ENCODE results near the gene ZNHIT1. TPM values are rescaled to one million over a fixed set of nuclear protein-coding genes. Genes with fewer than 3 reads are reported as not detected.
A peak's percentile ranks its signal among the peaks of the same experiment; 100 is the strongest.

The ZNHIT1 gene
- total and polyA plus RNA-seq, 2 donors, result 59.5 to 77.5 TPM

GRCh38 chr7:101237206-101238067 lies 19.5 kb downstream of the ZNHIT1 start, which contains the start of gene CLDN15:
TSS of gene CLDN15 (minus strand) at chr7:101237802. CDS start at chr7:101237581, 221 bp downstream.
- 43% methylated on average over 31 of the region's 31 CpGs for WGBS
- no peak within 1 kb of the TSS for H3K4me3 ChIP-seq (ENCODE audit: low read depth, low read length)
- H3K36me3 ChIP-seq (ENCODE audit: insufficient read depth), result no peaks in the 10 kb centered on the region
- no peak for DNase-seq (ENCODE audit: extremely low spot score)
- no peaks in the 10 kb centered on the region for H3K4me1 ChIP-seq (ENCODE audit: insufficient read depth)
- H3K27ac ChIP-seq (ENCODE audit: low read depth), result no peak within 1 kb of the TSS

GRCh38 chr7:101238226-101239182 lies 20.5 kb downstream of the ZNHIT1 start:
- H3K36me3 ChIP-seq (ENCODE audit: insufficient read depth), result no peaks in the 10 kb centered on the region
- H3K4me1 ChIP-seq (ENCODE audit: insufficient read depth), result no peaks in the 10 kb centered on the region
- no peak overlapping the region for H3K4me3 ChIP-seq (ENCODE audit: low read depth, low read length)
- peak overlapping the region; percentile 57 for H3K27ac ChIP-seq (ENCODE audit: low read depth)
- 66% methylated on average over 28 of the region's 28 CpGs for WGBS
- DNase-seq (ENCODE audit: extremely low spot score), result no peak

GRCh38 chr7:101239191-101239950 lies 21.4 kb downstream of the ZNHIT1 start:
- 72% methylated on average over 27 of the region's 27 CpGs for WGBS
- Histone ChIP-seq H3K36me3 (ENCODE audit: insufficient read depth) (no peaks in the 10 kb centered on the region), H3K4me3 (ENCODE audit: low read depth, low read length) (no peak overlapping the region), H3K27ac (ENCODE audit: low read depth) (peak overlapping the region; percentile 57), H3K4me1 (ENCODE audit: insufficient read depth) (no peaks in the 10 kb centered on the region)
- DNase-seq (ENCODE audit: extremely low spot score), result no peak

GRCh38 chr7:101239951-101240220 lies 21.9 kb downstream of the ZNHIT1 start:
- no peak for DNase-seq (ENCODE audit: extremely low spot score)
- Histone ChIP-seq H3K4me1 (ENCODE audit: insufficient read depth) (no peaks in the 10 kb centered on the region), H3K27ac (ENCODE audit: low read depth) (no peak overlapping the region), H3K4me3 (ENCODE audit: low read depth, low read length) (no peak overlapping the region), H3K36me3 (ENCODE audit: insufficient read depth) (no peaks in the 10 kb centered on the region)
- WGBS, result 95% methylated on average over 9 of the region's 9 CpGs

GRCh38 chr7:101240226-101241014 lies 22.5 kb downstream of the ZNHIT1 start:
- H3K4me1 ChIP-seq (ENCODE audit: insufficient read depth), result no peaks in the 10 kb centered on the region

GRCh38 chr7:101241015-101241363 lies 23.0 kb downstream of the ZNHIT1 start:
- WGBS, result 89% methylated on average over 12 of the region's 12 CpGs
- no peaks in the 10 kb centered on the region for H3K36me3 ChIP-seq (ENCODE audit: insufficient read depth)
- H3K4me3 ChIP-seq (ENCODE audit: low read depth, low read length), result no peak overlapping the region
- DNase-seq (ENCODE audit: extremely low spot score), result no peak
- no peak overlapping the region for H3K27ac ChIP-seq (ENCODE audit: low read depth)
- no peaks in the 10 kb centered on the region for H3K4me1 ChIP-seq (ENCODE audit: insufficient read depth)

More at GRCh38 chr7:101240226-101241014, 22.5 kb downstream of the ZNHIT1 start:
- no peaks in the 10 kb centered on the region for H3K36me3 ChIP-seq (ENCODE audit: insufficient read depth)
- whole genome bisulfite sequencing, result 89% methylated on average over 32 of the region's 32 CpGs
- no peak overlapping the region for H3K4me3 ChIP-seq (ENCODE audit: low read depth, low read length)
- no peak for DNase-seq (ENCODE audit: extremely low spot score)
- H3K27ac ChIP-seq (ENCODE audit: low read depth), result no peak overlapping the region

GRCh38 chr7:101241443-101242349 lies 23.7 kb downstream of the ZNHIT1 start:
- Histone ChIP-seq H3K27ac (ENCODE audit: low read depth) (no peak overlapping the region), H3K4me3 (ENCODE audit: low read depth, low read length) (no peak overlapping the region), H3K36me3 (ENCODE audit: insufficient read depth) (no peaks in the 10 kb centered on the region), H3K4me1 (ENCODE audit: insufficient read depth) (no peaks in the 10 kb centered on the region)
- DNase-seq (ENCODE audit: extremely low spot score), result no peak
- WGBS, result 80% methylated on average over 16 of the region's 16 CpGs

GRCh38 chr7:101243646-101244374 lies 25.8 kb downstream of the ZNHIT1 start:
- Histone ChIP-seq H3K4me3 (ENCODE audit: low read depth, low read length) (peak overlapping the region; percentile 72), H3K27ac (ENCODE audit: low read depth) (peak overlapping the region; percentile 94), H3K4me1 (ENCODE audit: insufficient read depth) (no peaks in the 10 kb centered on the region), H3K36me3 (ENCODE audit: insufficient read depth) (no peaks in the 10 kb centered on the region)
- 23% methylated on average over 28 of the region's 28 CpGs for WGBS
- no peak for DNase-seq (ENCODE audit: extremely low spot score)

- Histone ChIP-seq H3K4me3 (ENCODE audit: low read depth, low read length) (peak within 1 kb of the TSS; percentile 72), H3K27ac (ENCODE audit: low read depth) (peak within 1 kb of the TSS; percentile 94), H3K36me3 (ENCODE audit: insufficient read depth) (no peaks in the 10 kb centered on the region), H3K4me1 (ENCODE audit: insufficient read depth) (no peaks in the 10 kb centered on the region)
- under 1% methylated on average over 45 of the region's 45 CpGs for WGBS
- peak; percentile 76 for DNase-seq (ENCODE audit: extremely low spot score)
Observed at GRCh38 chr7:101244375-101245146, 26.6 kb downstream of the ZNHIT1 start, which contains the start of gene FIS1. TSS of gene FIS1 (minus strand) at chr7:101245081. CDS start at chr7:101245004, 77 bp downstream.

GRCh38 chr7:101245147-101245668 lies 27.2 kb downstream of the ZNHIT1 start:
- DNase-seq (ENCODE audit: extremely low spot score), result no peak
- no peaks in the 10 kb centered on the region for H3K4me1 ChIP-seq (ENCODE audit: insufficient read depth)
- peak overlapping the region; percentile 35 for H3K27ac ChIP-seq (ENCODE audit: low read depth)
- 23% methylated on average over 32 of the region's 32 CpGs for WGBS
- H3K4me3 ChIP-seq (ENCODE audit: low read depth, low read length), result peak overlapping the region; percentile 72
- no peaks in the 10 kb centered on the region for H3K36me3 ChIP-seq (ENCODE audit: insufficient read depth)

GRCh38 chr7:101248276-101248675 lies 30.3 kb downstream of the ZNHIT1 start:
- Histone ChIP-seq H3K36me3 (ENCODE audit: insufficient read depth) (no peaks in the 10 kb centered on the region), H3K4me1 (ENCODE audit: insufficient read depth) (peaks cover 3% of the 10 kb centered on the region), H3K4me3 (ENCODE audit: low read depth, low read length) (no peak overlapping the region), H3K27ac (ENCODE audit: low read depth) (no peak overlapping the region)
- 96% methylated on average over 5 of the region's 5 CpGs for WGBS
- no peak for DNase-seq (ENCODE audit: extremely low spot score)

All from urinary bladder (tissue), 4 donors.